Esophagus squamous epithelium (tissue), 5 donors: ENCODE results near the gene TSPAN12. TPM values are rescaled to one million over a fixed set of nuclear protein-coding genes. Genes with fewer than 3 reads are reported as not detected.

Experiments
- DNase-seq: peaks from one replicate; lab custom pipeline; 2025; lab: John Stamatoyannopoulos, UW
- H3K27ac ChIP-seq, 4 donors: fragments of 200-600 bp; sonication (generic); one replicate each; pipeline ENCODE4 v1.5.1; 2016 to 2019; ENCODE audit warnings: mild to moderate bottlenecking in 1 of 4
- H3K27me3 ChIP-seq, 4 donors: fragments of 200-600 bp; sonication (generic); 1 replicate in 3 of 4; 2 replicates in 1 of 4; pipeline versions ENCODE4 v1.5.1 to v1.6.0; 2017 to 2021; ENCODE audit warnings: antibody characterized with exemption in 1 of 4
- H3K36me3 ChIP-seq, 3 donors: fragments of 200-600 bp; sonication (generic); one replicate each; pipeline ENCODE4 v1.5.1; 2016 to 2019
- H3K4me1 ChIP-seq, 3 donors: fragments of 200-600 bp; sonication (generic); one replicate each; pipeline ENCODE4 v1.5.1; 2017 to 2019
- H3K4me3 ChIP-seq, 4 donors: fragments of 200-600 bp; sonication (generic); 1 replicate in 3 of 4; 2 replicates in 1 of 4; pipeline ENCODE4 v1.5.1; 2016 to 2019; ENCODE audit warnings: mild to moderate bottlenecking in 2 of 4, moderate library complexity in 1 of 4
- H3K9me3 ChIP-seq, 3 donors: fragments of 200-600 bp; sonication (generic); one replicate each; pipeline ENCODE4 v1.5.1; 2016 to 2019
- POLR2A ChIP-seq, 4 donors: fragments of 450-650 bp; IDR thresholded peaks; one replicate each; pipeline ENCODE4 v1.6.1; 2017; ENCODE audit warnings: antibody characterized with exemption in 4 of 4, mild to moderate bottlenecking in 4 of 4, moderate library complexity in 3 of 4
- WGBS, 2 donors: methylation state at CpG; one replicate each; pipeline ENCODE4 v1.1.5; 2018; 5-methylcytosine and 5-hydroxymethylcytosine counted together
- intact Hi-C: fragments of 100-400 bp; cut with DNase I; formaldehyde crosslinking; loops from one replicate; pipeline ENCODE4 v1.15.0; 2022
- total RNA-seq, 4 donors: library from RNA; depleted of rRNA; stranded (reverse); fragments of >200 nt; gene quantifications; one replicate each; pipeline ENCODE4 v1.1.0, GENCODE V29; 2016
- TF ChIP-seq, protein P1 (sequence below), 6 experiments: fragments of 450-650 bp in 4 of 6; fragments of 200-600 bp in 2 of 6; sonication (generic) in 2 of 6; IDR thresholded peaks; one replicate each; pipeline ENCODE4 v1.5.1; 2016 to 2019; ENCODE audit warnings: antibody characterized with exemption in 6 of 6, mild to moderate bottlenecking in 4 of 6, moderate library complexity in 4 of 6
- donor health status: DM: yes; HTN: yes; CAD: no.

The TSPAN12 gene
- total RNA-seq, 4 donors from 2014 or later: 1.3 to 9.0 (median 5.4) TPM

DNA sequence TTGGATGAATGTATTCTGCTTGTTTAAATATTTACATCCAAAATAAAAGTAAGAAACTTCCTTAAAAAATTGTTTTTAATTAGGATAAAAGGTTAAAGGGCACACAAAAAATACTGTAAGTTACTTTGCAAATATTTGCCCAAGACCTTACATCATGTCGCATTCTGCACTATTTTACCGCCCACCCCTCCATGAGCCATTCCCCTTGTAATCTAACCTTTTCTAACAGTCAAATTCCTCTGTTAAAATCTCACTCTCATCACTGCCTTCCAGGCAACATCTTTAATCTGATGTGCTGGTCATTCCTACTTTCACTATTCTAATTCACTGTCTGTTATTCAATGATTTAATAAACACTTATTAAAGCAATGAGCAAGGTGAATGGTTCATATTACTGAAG is 23.2 kb downstream of the TSPAN12 start:
- Histone ChIP-seq H3K4me3 (no peak overlapping the region), H3K9me3 (no peaks in the 10 kb centered on the region), H3K36me3 (no peaks in the 10 kb centered on the region), H3K4me1 (no peaks in the 10 kb centered on the region), H3K27ac (no peak overlapping the region), H3K27me3 (no peaks in the 10 kb centered on the region)
- TF ChIP-seq, protein P1, sequence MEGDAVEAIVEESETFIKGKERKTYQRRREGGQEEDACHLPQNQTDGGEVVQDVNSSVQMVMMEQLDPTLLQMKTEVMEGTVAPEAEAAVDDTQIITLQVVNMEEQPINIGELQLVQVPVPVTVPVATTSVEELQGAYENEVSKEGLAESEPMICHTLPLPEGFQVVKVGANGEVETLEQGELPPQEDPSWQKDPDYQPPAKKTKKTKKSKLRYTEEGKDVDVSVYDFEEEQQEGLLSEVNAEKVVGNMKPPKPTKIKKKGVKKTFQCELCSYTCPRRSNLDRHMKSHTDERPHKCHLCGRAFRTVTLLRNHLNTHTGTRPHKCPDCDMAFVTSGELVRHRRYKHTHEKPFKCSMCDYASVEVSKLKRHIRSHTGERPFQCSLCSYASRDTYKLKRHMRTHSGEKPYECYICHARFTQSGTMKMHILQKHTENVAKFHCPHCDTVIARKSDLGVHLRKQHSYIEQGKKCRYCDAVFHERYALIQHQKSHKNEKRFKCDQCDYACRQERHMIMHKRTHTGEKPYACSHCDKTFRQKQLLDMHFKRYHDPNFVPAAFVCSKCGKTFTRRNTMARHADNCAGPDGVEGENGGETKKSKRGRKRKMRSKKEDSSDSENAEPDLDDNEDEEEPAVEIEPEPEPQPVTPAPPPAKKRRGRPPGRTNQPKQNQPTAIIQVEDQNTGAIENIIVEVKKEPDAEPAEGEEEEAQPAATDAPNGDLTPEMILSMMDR (IDR thresholded peaks at IDR 0.05): no peak
- no peak for TF ChIP-seq POLR2A (IDR thresholded peaks at IDR 0.05)
- WGBS, 2 donors: 96% methylated on average over 2 of the region's 2 CpGs
- no peak for DNase-seq
- intact Hi-C loops: no loop called here

GRCh38 chr7:120833546-120833945 is 24.4 kb downstream of the TSPAN12 start:
- WGBS, 2 donors: 63 to 67% methylated on average over 2 of the region's 2 CpGs

GRCh38 chr7:120832803-120833202 is 25.1 kb downstream of the TSPAN12 start:
- no peak for TF ChIP-seq POLR2A (IDR thresholded peaks at IDR 0.05)
- TF ChIP-seq, protein P1 (IDR thresholded peaks at IDR 0.05): no peak
- 88 to 89% methylated on average over 2 of the region's 2 CpGs for WGBS, 2 donors
- Histone ChIP-seq H3K4me1 (no peaks in the 10 kb centered on the region), H3K4me3 (no peak overlapping the region), H3K27ac (no peak overlapping the region), H3K36me3 (no peaks in the 10 kb centered on the region), H3K9me3 (no peaks in the 10 kb centered on the region), H3K27me3 (no peaks in the 10 kb centered on the region)
- no peak for DNase-seq
- intact Hi-C loops: no loop called here

More at GRCh38 chr7:120833546-120833945, 24.4 kb downstream of the TSPAN12 start:
- no peak overlapping the region for H3K27ac ChIP-seq
- H3K27me3 ChIP-seq: no peaks in the 10 kb centered on the region
- DNase-seq: no peak
- H3K9me3 ChIP-seq: no peaks in the 10 kb centered on the region
- TF ChIP-seq POLR2A (IDR thresholded peaks at IDR 0.05): no peak
- TF ChIP-seq, protein P1 (IDR thresholded peaks at IDR 0.05): no peak
- H3K36me3 ChIP-seq: no peaks in the 10 kb centered on the region
- H3K4me3 ChIP-seq: no peak overlapping the region
- H3K4me1 ChIP-seq: no peaks in the 10 kb centered on the region
- intact Hi-C loops: no loop called here

DNA sequence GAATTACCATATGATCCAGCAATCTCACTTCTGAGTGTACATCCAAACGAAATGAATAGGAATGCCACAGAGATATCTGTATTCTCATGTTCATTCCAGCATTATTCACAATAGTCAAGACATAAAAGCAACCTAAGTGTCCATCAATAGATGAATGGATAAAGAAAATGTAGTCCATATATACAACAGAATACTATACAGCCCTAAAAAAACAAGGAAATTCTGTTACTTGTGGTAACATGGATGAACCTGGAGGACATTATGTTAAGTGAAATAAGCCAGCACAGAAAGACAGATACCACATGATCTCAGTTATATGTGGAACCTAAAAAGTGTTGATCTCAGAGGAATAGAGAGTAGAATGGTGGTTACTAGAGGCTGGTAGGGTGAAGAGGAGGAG is 26.7 kb downstream of the TSPAN12 start:
- 60 to 66% methylated on average over 1 of the region's 1 CpG for WGBS, 2 donors
- Histone ChIP-seq H3K27ac (no peak overlapping the region), H3K27me3 (no peaks in the 10 kb centered on the region), H3K9me3 (no peaks in the 10 kb centered on the region), H3K4me1 (no peaks in the 10 kb centered on the region), H3K4me3 (no peak overlapping the region), H3K36me3 (no peaks in the 10 kb centered on the region)
- TF ChIP-seq, protein P1 (IDR thresholded peaks at IDR 0.05): no peak
- TF ChIP-seq POLR2A (IDR thresholded peaks at IDR 0.05): no peak
- DNase-seq: no peak
- intact Hi-C loops: no loop called here

DNA sequence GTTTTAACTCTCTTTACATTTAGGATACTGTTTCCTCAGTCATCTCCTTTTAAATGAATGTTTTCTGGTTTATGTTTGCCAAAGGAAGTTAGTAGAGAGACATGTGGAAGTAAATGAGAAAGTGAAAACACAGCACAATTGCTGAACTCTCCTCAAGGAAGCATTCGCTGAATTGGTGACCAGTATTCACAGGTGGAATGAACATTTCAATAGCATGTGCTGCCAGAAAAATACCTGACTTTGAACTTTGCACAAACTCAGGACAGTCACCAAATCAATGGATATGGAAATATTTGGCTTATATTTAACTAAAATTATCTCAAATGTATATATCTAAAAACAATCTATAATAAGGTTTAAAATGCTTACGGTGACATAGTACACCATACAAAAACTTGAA is 28.5 kb downstream of the TSPAN12 start:
- no peak for DNase-seq
- Histone ChIP-seq H3K4me3 (no peak overlapping the region), H3K27ac (no peak overlapping the region), H3K4me1 (no peaks in the 10 kb centered on the region), H3K36me3 (no peaks in the 10 kb centered on the region), H3K9me3 (no peaks in the 10 kb centered on the region), H3K27me3 (no peaks in the 10 kb centered on the region)
- TF ChIP-seq, protein P1 (IDR thresholded peaks at IDR 0.05): no peak
- TF ChIP-seq POLR2A (IDR thresholded peaks at IDR 0.05): no peak
- intact Hi-C loops: no loop called here
- 86 to 94% methylated on average over 2 of the region's 2 CpGs for WGBS, 2 donors
